ENCODE results near the gene CPED1. TPM values are rescaled to one million over a fixed set of nuclear protein-coding genes. Genes with fewer than 3 reads are reported as not detected.
"Not testable (repeated sequence)": the region's sequence is repeated elsewhere in the genome, so short reads cannot be mapped to it uniquely, and the experiment has no call there.

CPED1 gene
- total RNA-seq, 1 experiment from 2014 or later = 4.9 TPM

GRCh38 chr7:121166916-121167315 lies 178.4 kb downstream of the CPED1 start:
- DNase-seq (ENCODE audit: low read depth, low spot score) = no peak
- in situ Hi-C loops (cut with HindIII; ENCODE audit: low pct_unique_long_range_greater_than_20kb, low sequenced_read_pairs) = no loop called here

- no peak for DNase-seq (ENCODE audit: low read depth, low spot score)
- in situ Hi-C loops (cut with HindIII; ENCODE audit: low pct_unique_long_range_greater_than_20kb, low sequenced_read_pairs) = no loop called here
Observed at GRCh38 chr7:121167971-121168370, 179.5 kb downstream of the CPED1 start.

GRCh38 chr7:121169469-121169868 lies 181.0 kb downstream of the CPED1 start:
- no peak for DNase-seq (ENCODE audit: low read depth, low spot score)
- in situ Hi-C loops (cut with HindIII; ENCODE audit: low pct_unique_long_range_greater_than_20kb, low sequenced_read_pairs) = no loop called here

DNA sequence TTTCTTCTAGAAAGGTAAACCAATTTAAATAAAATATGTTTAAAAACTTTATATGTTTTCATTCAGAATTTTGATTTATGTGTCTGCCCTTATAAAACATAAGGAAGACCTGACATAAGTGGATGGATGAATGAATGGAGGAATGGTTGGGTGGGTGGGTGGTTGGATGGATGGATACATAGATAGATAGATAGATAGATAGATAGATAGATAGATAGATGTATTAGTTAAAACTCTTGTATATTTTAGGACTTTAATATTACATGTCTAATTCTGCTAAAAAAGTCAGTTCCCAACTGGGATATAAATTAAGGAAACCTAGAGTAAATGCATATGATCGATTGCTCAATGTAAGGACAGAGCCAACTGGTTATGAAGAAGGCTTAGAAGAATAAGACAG lies 184.0 kb downstream of the CPED1 start:
- no peak for DNase-seq (ENCODE audit: low read depth, low spot score)
- in situ Hi-C loops (cut with HindIII; ENCODE audit: low pct_unique_long_range_greater_than_20kb, low sequenced_read_pairs) = no loop called here

DNA sequence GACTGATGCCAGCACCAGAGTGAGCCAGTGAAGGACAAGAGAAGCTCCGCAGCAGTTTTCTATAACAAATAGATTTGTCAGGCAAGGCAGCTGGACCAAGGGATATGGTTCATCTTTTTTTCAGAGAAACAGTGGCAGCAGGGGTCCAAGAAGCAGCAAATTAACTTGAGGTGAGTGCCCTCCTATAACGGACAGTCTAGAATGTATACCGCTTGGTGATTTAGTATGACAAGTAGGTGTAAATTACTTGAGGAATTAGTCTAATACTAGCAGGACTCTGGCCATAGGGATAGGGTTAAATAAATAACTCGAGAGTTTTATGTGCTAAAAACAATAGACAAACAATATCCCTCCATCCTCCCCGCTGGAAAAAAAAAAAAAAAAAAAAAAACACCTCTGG lies 187.3 kb downstream of the CPED1 start:
- DNase-seq (ENCODE audit: low read depth, low spot score) = no peak
- in situ Hi-C loops (cut with HindIII; ENCODE audit: low pct_unique_long_range_greater_than_20kb, low sequenced_read_pairs) = no loop called here

DNA sequence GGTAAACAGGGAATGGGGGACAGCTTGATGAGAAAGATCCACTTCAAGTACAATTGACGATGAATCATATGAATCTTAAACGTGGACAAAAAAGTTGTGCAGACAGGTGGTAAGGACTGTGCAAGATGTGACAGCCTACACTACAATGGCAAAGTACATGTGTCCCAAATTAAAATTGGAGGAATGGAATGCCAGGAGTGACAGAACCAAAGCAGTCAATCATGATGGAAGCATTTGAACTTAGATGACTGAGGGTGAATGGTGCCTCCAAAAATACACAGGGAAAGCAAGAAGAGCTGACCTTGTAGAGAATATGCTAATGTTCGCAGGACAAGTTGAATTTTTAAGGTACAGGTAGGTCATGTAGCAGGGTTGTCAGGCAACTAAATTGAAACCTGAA lies 189.9 kb downstream of the CPED1 start:
- in situ Hi-C loops (cut with HindIII; ENCODE audit: low pct_unique_long_range_greater_than_20kb, low sequenced_read_pairs) = no loop called here

GRCh38 chr7:121178869-121179497 lies 190.5 kb downstream of the CPED1 start:
- in situ Hi-C loops (cut with HindIII; ENCODE audit: low pct_unique_long_range_greater_than_20kb, low sequenced_read_pairs) = no loop called here
- DNase-seq (ENCODE audit: low read depth, low spot score) = no peak

More for the DNA sequence above, 189.9 kb downstream of the CPED1 start:
- no peak for DNase-seq (ENCODE audit: low read depth, low spot score)

DNA sequence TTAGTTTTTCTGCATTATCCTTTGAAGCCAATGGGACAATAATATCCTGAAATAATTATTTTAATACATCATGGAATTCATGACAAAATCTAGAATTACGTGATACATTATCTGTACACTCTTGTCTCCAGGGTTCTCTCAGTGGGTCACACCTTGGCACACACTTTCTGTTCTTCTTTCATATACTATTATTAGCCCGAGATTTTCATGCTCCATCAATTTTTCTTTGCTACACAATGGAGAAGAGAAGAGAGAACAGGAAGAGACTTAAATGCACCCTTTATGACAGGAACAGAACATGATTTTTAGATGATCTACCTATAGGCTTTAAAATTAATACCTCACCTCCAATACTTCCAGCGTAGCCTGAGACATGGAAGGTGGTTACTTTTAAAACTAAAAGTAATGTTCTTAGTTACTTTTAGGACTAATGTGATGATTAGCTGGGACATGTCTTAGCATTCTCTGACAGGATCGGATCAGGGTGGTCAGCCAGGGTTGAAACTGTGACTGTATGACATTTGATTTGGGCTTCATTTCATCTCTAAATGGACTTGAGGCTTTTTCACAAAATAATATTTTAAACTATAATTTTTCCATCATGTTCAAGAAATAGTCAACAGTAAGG lies 192.0 kb downstream of the CPED1 start:
- in situ Hi-C loops (cut with HindIII; ENCODE audit: low pct_unique_long_range_greater_than_20kb, low sequenced_read_pairs) = no loop called here
- no peak for DNase-seq (ENCODE audit: low read depth, low spot score)

DNA sequence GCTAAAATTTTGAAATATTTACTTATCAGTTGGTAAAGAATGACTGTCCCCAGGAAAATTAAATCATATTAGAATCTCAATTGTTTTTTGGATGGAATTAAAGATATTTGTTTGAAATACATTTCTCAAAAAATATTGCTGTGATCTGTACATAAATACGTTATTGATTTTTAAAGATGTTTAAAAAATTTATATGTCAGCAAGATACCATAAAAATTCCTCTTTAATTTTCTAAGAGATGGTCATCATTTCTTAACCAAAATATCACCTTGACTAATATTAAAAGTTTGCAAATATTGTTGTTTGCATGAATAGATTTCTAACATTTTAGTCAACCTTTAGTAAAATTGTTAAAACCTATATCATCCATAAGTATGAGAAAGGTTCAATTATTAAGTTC lies 192.8 kb downstream of the CPED1 start:
- DNase-seq (ENCODE audit: low read depth, low spot score) = no peak
- in situ Hi-C loops (cut with HindIII; ENCODE audit: low pct_unique_long_range_greater_than_20kb, low sequenced_read_pairs) = no loop called here

DNA sequence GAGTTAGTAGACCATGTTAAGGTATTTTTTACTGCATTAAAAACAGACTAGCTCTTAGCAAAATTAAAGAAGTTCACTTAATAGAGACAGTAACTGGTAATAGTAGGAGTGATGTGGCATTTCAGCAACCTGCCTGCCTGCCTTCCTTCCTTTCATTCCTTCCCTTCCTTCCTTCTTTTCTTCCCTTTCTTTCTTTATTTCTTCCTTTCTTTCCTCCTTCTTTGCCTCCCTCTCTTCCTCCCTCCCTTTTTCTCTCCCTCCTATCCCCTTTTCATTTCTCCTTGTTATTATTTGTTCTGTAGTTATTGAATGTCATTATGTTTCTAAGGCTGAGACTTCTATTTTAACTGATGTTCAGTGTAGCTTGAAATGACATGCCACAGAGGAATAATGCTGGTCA lies 193.8 kb downstream of the CPED1 start:
- in situ Hi-C loops (cut with HindIII; ENCODE audit: low pct_unique_long_range_greater_than_20kb, low sequenced_read_pairs) = no loop called here
- DNase-seq (ENCODE audit: low read depth, low spot score) = no peak

GRCh38 chr7:121182902-121183301 lies 194.4 kb downstream of the CPED1 start:
- in situ Hi-C loops (cut with HindIII; ENCODE audit: low pct_unique_long_range_greater_than_20kb, low sequenced_read_pairs) = no loop called here
- DNase-seq (ENCODE audit: low read depth, low spot score) = no peak

DNA sequence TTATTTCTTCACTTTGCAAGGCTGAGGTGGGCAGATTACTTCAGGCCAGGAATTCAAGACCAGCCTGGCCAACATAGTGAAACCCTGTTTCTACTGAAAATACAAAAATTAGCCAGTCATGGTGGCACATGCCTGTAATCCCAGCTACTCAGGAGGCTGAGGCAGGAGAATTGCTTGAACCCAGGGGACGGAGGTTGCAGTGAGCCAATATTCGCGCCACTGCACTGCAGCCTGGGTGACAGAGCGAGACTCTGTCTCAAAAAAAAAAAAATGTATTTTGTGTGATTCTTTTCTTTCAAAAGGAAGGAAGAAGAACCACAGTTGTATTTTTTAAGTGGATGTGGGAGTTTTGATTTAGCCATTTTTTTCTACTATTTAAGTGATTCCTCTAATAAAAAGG lies 195.4 kb downstream of the CPED1 start:
- in situ Hi-C loops (cut with HindIII; ENCODE audit: low pct_unique_long_range_greater_than_20kb, low sequenced_read_pairs); DNase-seq (ENCODE audit: low read depth, low spot score): not testable (repeated sequence)

- DNase-seq (ENCODE audit: low read depth, low spot score) = no peak
- in situ Hi-C loops (cut with HindIII; ENCODE audit: low pct_unique_long_range_greater_than_20kb, low sequenced_read_pairs) = no loop called here
Observed at GRCh38 chr7:121186746-121187145, 198.2 kb downstream of the CPED1 start.

GRCh38 chr7:121187222-121187621 lies 198.7 kb downstream of the CPED1 start:
- in situ Hi-C loops (cut with HindIII; ENCODE audit: low pct_unique_long_range_greater_than_20kb, low sequenced_read_pairs) = no loop called here

GRCh38 chr7:121187676-121188075 lies 199.2 kb downstream of the CPED1 start:
- DNase-seq (ENCODE audit: low read depth, low spot score) = no peak
- in situ Hi-C loops (cut with HindIII; ENCODE audit: low pct_unique_long_range_greater_than_20kb, low sequenced_read_pairs) = no loop called here

More at GRCh38 chr7:121187222-121187621, 198.7 kb downstream of the CPED1 start:
- no peak for DNase-seq (ENCODE audit: low read depth, low spot score)

- no peak for DNase-seq (ENCODE audit: low read depth, low spot score)
- in situ Hi-C loops (cut with HindIII; ENCODE audit: low pct_unique_long_range_greater_than_20kb, low sequenced_read_pairs) = no loop called here
Observed at GRCh38 chr7:121192834-121193233, 204.3 kb downstream of the CPED1 start.

GRCh38 chr7:121195010-121195409 lies 206.5 kb downstream of the CPED1 start:
- in situ Hi-C loops (cut with HindIII; ENCODE audit: low pct_unique_long_range_greater_than_20kb, low sequenced_read_pairs) = no loop called here
- no peak for DNase-seq (ENCODE audit: low read depth, low spot score)

DNA sequence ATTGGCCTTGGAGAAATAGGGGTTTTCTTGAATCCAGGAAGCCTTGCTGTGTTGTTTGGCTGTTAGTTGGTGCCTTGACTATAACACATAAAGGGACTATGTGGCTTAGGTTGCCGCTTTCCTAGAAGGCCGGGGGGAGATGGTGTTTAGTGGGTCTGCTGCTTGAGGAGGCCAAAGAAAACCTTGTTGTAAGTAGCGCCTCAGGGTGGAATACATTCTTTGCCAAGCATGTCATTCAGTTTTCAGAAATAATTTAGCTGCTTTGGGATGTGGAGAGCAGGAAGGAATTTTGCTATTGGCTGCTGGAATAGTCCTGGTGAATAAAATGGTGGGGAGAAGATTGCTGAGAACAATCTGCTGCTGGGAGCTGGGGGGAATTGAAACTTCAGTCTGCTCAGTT lies 207.4 kb downstream of the CPED1 start:
- peak; percentile 21 for DNase-seq (ENCODE audit: low read depth, low spot score)
- in situ Hi-C loops (cut with HindIII; ENCODE audit: low pct_unique_long_range_greater_than_20kb, low sequenced_read_pairs) = no loop called here

GRCh38 chr7:121196286-121196685 lies 207.8 kb downstream of the CPED1 start:
- in situ Hi-C loops (cut with HindIII; ENCODE audit: low pct_unique_long_range_greater_than_20kb, low sequenced_read_pairs) = no loop called here
- DNase-seq (ENCODE audit: low read depth, low spot score) = no peak
